GM23248 (cell line): ENCODE measurements around the gene THOP1. TPM values are rescaled to one million over a fixed set of nuclear protein-coding genes. Genes with fewer than 3 reads are reported as not detected.

ENCODE experiments used
- DNase-seq: peaks from one replicate; pipeline ENCODE4 v3.0.0-alpha.2; 2015
- H2AFZ ChIP-seq: fragments of 200-600 bp; sonication (generic); 2 replicates; pipeline ENCODE4 v1.6.1; 2016; ENCODE audit warnings: antibody characterized with exemption
- H3F3A ChIP-seq: fragments of 200-600 bp; sonication (generic); 2 replicates; pipeline ENCODE4 v1.6.1; 2016; ENCODE audit warnings: mild to moderate bottlenecking, antibody characterized with exemption, mixed run types; ENCODE audit not compliant: insufficient read depth
- H3K27ac ChIP-seq: fragments of 200-600 bp; sonication (generic); 2 replicates; pipeline ENCODE4 v1.5.1; 2016; ENCODE audit warnings: mild to moderate bottlenecking
- H3K27me3 ChIP-seq: fragments of 200-600 bp; sonication (generic); replicated peaks from 2 replicates; pipeline ENCODE4 v1.6.1; 2016; ENCODE audit warnings: mild to moderate bottlenecking; ENCODE audit not compliant: insufficient read depth
- H3K36me3 ChIP-seq: fragments of 200-600 bp; sonication (generic); 2 replicates; pipeline ENCODE4 v1.6.1; 2016; ENCODE audit warnings: low read depth, mild to moderate bottlenecking
- H3K4me1 ChIP-seq: fragments of 200-600 bp; sonication (generic); 2 replicates; pipeline ENCODE4 v1.6.1; 2016; ENCODE audit warnings: mild to moderate bottlenecking; ENCODE audit not compliant: insufficient read depth
- H3K4me2 ChIP-seq: fragments of 200-600 bp; sonication (generic); one replicate; pipeline ENCODE4 v1.6.1; 2016; ENCODE audit warnings: mild to moderate bottlenecking; ENCODE audit not compliant: unreplicated experiment
- H3K4me3 ChIP-seq: fragments of 200-600 bp; sonication (generic); 2 replicates; pipeline ENCODE4 v1.5.1; 2016; ENCODE audit warnings: mild to moderate bottlenecking
- H3K79me2 ChIP-seq: fragments of 200-600 bp; sonication (generic); 2 replicates; pipeline ENCODE4 v1.6.1; 2016; ENCODE audit warnings: mild to moderate bottlenecking; ENCODE audit not compliant: insufficient read depth
- H3K9ac ChIP-seq: fragments of 200-600 bp; sonication (generic); 2 replicates; pipeline ENCODE4 v1.6.1; 2016; ENCODE audit warnings: mild to moderate bottlenecking
- H3K9me2 ChIP-seq: fragments of 200-600 bp; sonication (generic); 2 replicates; pipeline ENCODE4 v1.6.1; 2016; ENCODE audit warnings: mixed run types, mild to moderate bottlenecking, moderate library complexity; ENCODE audit not compliant: insufficient read depth
- H3K9me3 ChIP-seq: fragments of 200-600 bp; sonication (generic); one replicate; pipeline ENCODE4 v1.6.1; 2017; ENCODE audit warnings: low read depth
- H4K20me1 ChIP-seq: fragments of 200-600 bp; sonication (generic); 2 replicates; pipeline ENCODE4 v1.6.0; 2016; ENCODE audit not compliant: insufficient read depth
- EZH2 ChIP-seq: fragments of 200-600 bp; sonication (generic); IDR thresholded peaks from 2 replicates; pipeline ENCODE4 v1.6.1; 2018; ENCODE audit warnings: antibody characterized with exemption, mild to moderate bottlenecking; ENCODE audit not compliant: insufficient read depth, poor library complexity, severe bottlenecking
- EZH2phosphoT487 ChIP-seq: fragments of 200-600 bp; sonication (generic); IDR thresholded peaks from 2 replicates; pipeline ENCODE4 v1.6.1; 2018; ENCODE audit warnings: antibody characterized with exemption, moderate library complexity, mild to moderate bottlenecking, low read depth; ENCODE audit not compliant: insufficient read depth
- whole genome bisulfite sequencing, 2 experiments: methylation state at CpG; one replicate each; pipeline ENCODE4 v1.1.6; 2015 to 2017; ENCODE audit warnings: low lambda C conversion rate in 2 of 2, low coverage in 1 of 2; ENCODE audit errors: missing lambda C conversion rate in 2 of 2; 5-methylcytosine and 5-hydroxymethylcytosine counted together
- in situ Hi-C: fragments of 300-500 bp; cut with MboI; formaldehyde crosslinking; loops from 2 replicates; pipeline ENCODE4 v1.15.0; 2020
- polyA plus RNA-seq: library from polyadenylated mRNA; unstranded; fragments of >200 nt; fragmentation: Nextera tagmentation; extraction: Ambion mirVana; gene quantifications from 2 replicates; pipeline ENCODE4 v1.2.1, GENCODE V29; 2016
- total RNA-seq: library from RNA; depleted of rRNA; stranded (reverse); fragments of >200 nt; shearing (Covaris generic); gene quantifications from 2 replicates; pipeline ENCODE4 v1.2.3, GENCODE V29; 2014

THOP1 gene
- total and polyA plus RNA-seq, 2 experiments from 2014 or later, result 64.8 to 136 TPM

DNA sequence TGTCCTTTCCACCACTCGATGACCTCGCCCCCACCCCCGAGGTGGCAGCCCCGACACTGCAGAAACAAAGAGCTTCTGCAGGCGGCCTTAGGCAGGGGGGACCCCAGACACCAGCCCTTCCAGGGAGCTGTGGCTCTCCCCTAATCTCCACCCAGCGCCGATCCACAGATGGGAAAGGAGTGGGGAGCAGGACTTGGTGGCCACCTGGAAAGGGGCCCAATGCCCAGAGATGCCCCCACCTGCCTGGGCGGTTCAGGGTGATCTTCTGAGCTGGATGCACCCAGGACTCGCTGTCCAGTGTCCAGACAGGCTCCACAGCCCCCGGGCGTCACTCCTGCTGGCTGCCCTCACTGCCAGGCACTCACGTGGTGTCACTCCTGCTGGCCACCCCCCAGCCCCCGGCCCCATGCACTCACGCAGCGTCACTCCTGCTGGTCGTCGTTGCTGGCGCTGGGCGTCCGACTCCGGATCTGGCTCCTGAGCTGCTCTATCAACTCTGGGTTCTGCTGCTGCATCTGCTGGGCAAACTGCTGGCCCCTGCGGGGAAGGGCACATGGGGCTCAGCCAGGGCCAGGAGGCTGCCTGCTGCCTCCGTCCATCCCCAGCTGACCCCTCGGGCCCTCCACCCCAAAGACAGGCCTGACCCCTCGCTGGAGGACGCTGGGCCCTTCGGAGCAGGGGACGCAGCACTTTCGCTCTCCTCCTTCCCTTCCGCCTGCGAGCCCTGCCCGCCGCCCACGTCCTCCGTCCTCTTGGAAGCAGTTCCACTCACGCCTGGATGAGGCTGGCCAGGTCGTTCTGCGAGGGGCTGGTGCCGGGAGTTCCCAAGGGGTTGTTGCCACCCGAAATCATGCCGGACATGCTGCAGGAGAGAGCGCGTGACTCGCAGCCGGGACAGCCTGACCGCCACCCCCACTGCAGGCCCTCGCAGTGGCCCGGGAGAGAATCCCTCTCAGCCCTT lies 28.1 kb upstream of the THOP1 start:
- H3K9ac ChIP-seq, result no peak overlapping the region
- H3K4me1 ChIP-seq, result no peaks in the 10 kb centered on the region
- no peaks in the 10 kb centered on the region for H3K79me2 ChIP-seq
- H3K4me3 ChIP-seq, result no peak overlapping the region
- H2AFZ ChIP-seq, result no peak overlapping the region
- no peaks in the 10 kb centered on the region for H3F3A ChIP-seq
- H3K27ac ChIP-seq, result no peak overlapping the region
- H3K9me2 ChIP-seq, result no peaks in the 10 kb centered on the region
- no peak for DNase-seq
- H3K4me2 ChIP-seq, result no peak overlapping the region
- in situ Hi-C loops, result no loop called here
- no peaks in the 10 kb centered on the region; the same call in 1 of the 2 replicates for H3K36me3 ChIP-seq
- WGBS, 2 experiments, result 91% methylated on average over 35 to 48 of the region's 48 CpGs
- H3K9me3 ChIP-seq, result no peaks in the 10 kb centered on the region
- TF ChIP-seq EZH2, result no peak
- TF ChIP-seq EZH2phosphoT487, result no peak
- no peaks in the 10 kb centered on the region for H4K20me1 ChIP-seq
- no peaks in the 10 kb centered on the region for H3K27me3 ChIP-seq

DNA sequence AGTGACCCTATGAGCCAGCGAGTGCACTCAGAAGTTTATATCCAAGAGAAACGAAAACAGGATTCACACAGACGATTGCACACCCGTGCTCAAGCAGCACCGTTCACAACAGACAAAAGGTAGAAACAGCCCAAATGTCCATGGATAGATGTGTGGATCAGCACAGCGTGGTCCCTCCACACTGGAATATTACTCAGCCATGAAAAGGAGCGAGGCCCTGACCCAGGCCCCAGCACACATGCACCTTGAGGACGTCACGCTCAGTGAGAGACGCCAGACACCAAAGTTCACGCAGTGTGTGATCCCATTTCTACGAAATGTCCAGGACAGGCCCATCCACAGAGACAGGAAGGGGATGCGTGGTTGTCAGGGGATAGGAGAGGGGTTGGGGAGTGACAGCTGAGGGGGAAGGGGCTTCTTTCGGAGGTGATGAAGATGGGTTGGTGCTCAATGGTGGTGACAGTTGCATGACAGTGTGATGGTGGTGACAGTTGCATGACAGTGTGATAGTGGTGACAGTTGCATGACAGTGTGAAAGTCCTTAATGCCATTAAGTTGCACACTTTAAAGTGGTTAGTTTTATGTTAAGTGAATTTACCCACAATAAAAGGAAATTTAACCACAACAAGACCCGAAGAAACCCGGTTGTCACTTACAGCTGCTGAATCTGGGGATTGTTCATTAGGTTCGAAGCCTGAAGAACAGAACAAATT lies 26.5 kb upstream of the THOP1 start:
- H3K4me2 ChIP-seq, result no peak overlapping the region
- no peak for TF ChIP-seq EZH2
- no peak for TF ChIP-seq EZH2phosphoT487
- H4K20me1 ChIP-seq, result no peaks in the 10 kb centered on the region
- 95% methylated on average over 17 of the region's 17 CpGs for WGBS, 2 experiments
- no peak overlapping the region for H2AFZ ChIP-seq
- no peaks in the 10 kb centered on the region for H3F3A ChIP-seq
- no peak overlapping the region for H3K27ac ChIP-seq
- H3K4me1 ChIP-seq, result no peaks in the 10 kb centered on the region
- H3K27me3 ChIP-seq, result no peaks in the 10 kb centered on the region
- in situ Hi-C loops, result no loop called here
- no peak overlapping the region for H3K4me3 ChIP-seq
- no peaks in the 10 kb centered on the region for H3K9me2 ChIP-seq
- no peaks in the 10 kb centered on the region for H3K79me2 ChIP-seq
- no peak overlapping the region for H3K9ac ChIP-seq
- DNase-seq, result no peak
- no peaks in the 10 kb centered on the region; the same call in 1 of the 2 replicates for H3K36me3 ChIP-seq
- H3K9me3 ChIP-seq, result no peaks in the 10 kb centered on the region

DNA sequence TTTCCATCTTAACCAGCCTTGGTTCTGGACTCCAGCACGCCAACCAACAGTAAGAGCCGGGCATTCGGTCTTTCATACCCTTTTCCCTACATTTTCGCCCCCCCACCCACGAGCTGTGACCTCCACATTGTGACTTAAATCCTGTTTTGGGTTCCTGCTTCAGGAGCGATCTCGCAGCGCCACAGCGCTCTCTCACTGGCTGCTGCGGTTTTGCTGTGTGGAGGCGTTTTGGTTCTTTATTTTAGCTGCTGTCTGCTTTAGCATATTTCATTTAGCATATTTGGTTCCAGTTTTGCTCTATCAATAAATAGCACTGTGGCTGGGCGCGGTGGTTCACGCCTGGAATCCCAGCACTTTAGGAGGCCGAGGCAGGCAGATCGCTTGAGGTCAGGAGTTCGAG lies 25.9 kb upstream of the THOP1 start:
- Histone ChIP-seq H3K9ac (no peak overlapping the region), H3F3A (no peaks in the 10 kb centered on the region), H3K27me3 (no peaks in the 10 kb centered on the region), H3K27ac (no peak overlapping the region), H3K36me3 (peaks cover 4% of the 10 kb centered on the region; the same call in 1 of the 2 replicates), H4K20me1 (no peaks in the 10 kb centered on the region), H3K4me2 (no peak overlapping the region), H2AFZ (no peak overlapping the region), H3K79me2 (no peaks in the 10 kb centered on the region), H3K4me1 (no peaks in the 10 kb centered on the region), H3K9me2 (no peaks in the 10 kb centered on the region), H3K9me3 (no peaks in the 10 kb centered on the region), H3K4me3 (no peak overlapping the region)
- no peak for DNase-seq
- TF ChIP-seq EZH2 (no peak), EZH2phosphoT487 (no peak)
- in situ Hi-C loops, result no loop called here
- 94 to 95% methylated on average over 17 of the region's 17 CpGs for WGBS, 2 experiments

DNA sequence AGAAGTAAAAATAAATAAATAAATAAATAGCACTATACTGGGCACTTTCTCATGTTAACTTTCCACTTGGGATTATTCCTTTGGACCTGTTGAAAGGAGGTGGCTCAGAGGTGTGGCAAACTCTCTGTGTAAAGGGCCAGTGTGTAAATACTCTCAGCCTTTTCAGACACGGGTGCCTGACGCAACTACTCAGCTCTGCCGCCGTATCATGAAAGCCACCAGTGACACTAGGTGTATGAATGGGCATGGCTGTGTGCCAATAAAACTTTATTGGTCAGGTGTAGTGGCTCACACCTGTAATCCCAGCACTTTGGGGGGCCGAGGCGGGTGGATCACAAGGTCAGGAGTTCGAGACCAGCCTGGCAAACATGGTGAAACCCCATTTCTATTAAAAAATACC lies 25.3 kb upstream of the THOP1 start:
- in situ Hi-C loops, result no loop called here
- Histone ChIP-seq H3K4me2 (no peak overlapping the region), H4K20me1 (no peaks in the 10 kb centered on the region), H3K36me3 (peaks cover 4% of the 10 kb centered on the region; the same call in 1 of the 2 replicates), H3K79me2 (no peaks in the 10 kb centered on the region), H3K4me3 (no peak overlapping the region), H3K9me2 (no peaks in the 10 kb centered on the region), H3K9ac (no peak overlapping the region), H3K27ac (no peak overlapping the region), H3F3A (no peaks in the 10 kb centered on the region), H3K27me3 (no peaks in the 10 kb centered on the region), H2AFZ (no peak overlapping the region), H3K9me3 (no peaks in the 10 kb centered on the region), H3K4me1 (no peaks in the 10 kb centered on the region)
- no peak for DNase-seq
- 98% methylated on average over 7 of the region's 7 CpGs for WGBS, 2 experiments
- TF ChIP-seq EZH2 (no peak), EZH2phosphoT487 (no peak)
